Liver (tissue), 3 donors: ENCODE measurements around the gene HMGA1.

Source experiments
- FOXA1 ChIP-seq: IDR thresholded peaks from 2 replicates; pipeline ENCODE4 v1.6.1; 2016; ENCODE audit warnings: antibody characterized with exemption
- JUND ChIP-seq, 2 donors: IDR thresholded peaks; 2 replicates each; pipeline ENCODE4 v1.6.1; 2016; ENCODE audit warnings: antibody characterized with exemption in 2 of 2
- RXRA ChIP-seq, 2 donors: IDR thresholded peaks; 2 replicates each; pipeline ENCODE4 v1.6.1; 2017 to 2018; ENCODE audit warnings: antibody characterized with exemption in 2 of 2, mild to moderate bottlenecking in 1 of 2
- SP1 ChIP-seq: IDR thresholded peaks from 2 replicates; pipeline ENCODE4 v1.6.1; 2018; ENCODE audit warnings: antibody characterized with exemption, mild to moderate bottlenecking
- TAF1 ChIP-seq: conservative IDR thresholded peaks from 2 replicates; pipeline ENCODE4 v1.6.1; 2016; ENCODE audit warnings: antibody characterized with exemption, mild to moderate bottlenecking
- YY1 ChIP-seq: IDR thresholded peaks from 2 replicates; pipeline ENCODE4 v1.6.1; 2016; ENCODE audit warnings: antibody characterized with exemption, mild to moderate bottlenecking
- TF ChIP-seq, protein P1 (sequence below): fragments of 150-350 bp; IDR thresholded peaks from 2 replicates; pipeline ENCODE4 v1.5.1; 2017; ENCODE audit warnings: improper control_type of control experiment, low read depth, low read length; ENCODE audit not compliant: missing input control
- TF ChIP-seq, protein P2 (sequence below): IDR thresholded peaks from 2 replicates; pipeline ENCODE4 v1.6.1; 2016; ENCODE audit warnings: antibody characterized with exemption, mild to moderate bottlenecking
- TF ChIP-seq, protein P3 (sequence below): IDR thresholded peaks from 2 replicates; pipeline ENCODE4 v1.6.1; 2016; ENCODE audit warnings: antibody characterized with exemption
- donor health status: healthy.
- donor health status: healthy.

DNA sequence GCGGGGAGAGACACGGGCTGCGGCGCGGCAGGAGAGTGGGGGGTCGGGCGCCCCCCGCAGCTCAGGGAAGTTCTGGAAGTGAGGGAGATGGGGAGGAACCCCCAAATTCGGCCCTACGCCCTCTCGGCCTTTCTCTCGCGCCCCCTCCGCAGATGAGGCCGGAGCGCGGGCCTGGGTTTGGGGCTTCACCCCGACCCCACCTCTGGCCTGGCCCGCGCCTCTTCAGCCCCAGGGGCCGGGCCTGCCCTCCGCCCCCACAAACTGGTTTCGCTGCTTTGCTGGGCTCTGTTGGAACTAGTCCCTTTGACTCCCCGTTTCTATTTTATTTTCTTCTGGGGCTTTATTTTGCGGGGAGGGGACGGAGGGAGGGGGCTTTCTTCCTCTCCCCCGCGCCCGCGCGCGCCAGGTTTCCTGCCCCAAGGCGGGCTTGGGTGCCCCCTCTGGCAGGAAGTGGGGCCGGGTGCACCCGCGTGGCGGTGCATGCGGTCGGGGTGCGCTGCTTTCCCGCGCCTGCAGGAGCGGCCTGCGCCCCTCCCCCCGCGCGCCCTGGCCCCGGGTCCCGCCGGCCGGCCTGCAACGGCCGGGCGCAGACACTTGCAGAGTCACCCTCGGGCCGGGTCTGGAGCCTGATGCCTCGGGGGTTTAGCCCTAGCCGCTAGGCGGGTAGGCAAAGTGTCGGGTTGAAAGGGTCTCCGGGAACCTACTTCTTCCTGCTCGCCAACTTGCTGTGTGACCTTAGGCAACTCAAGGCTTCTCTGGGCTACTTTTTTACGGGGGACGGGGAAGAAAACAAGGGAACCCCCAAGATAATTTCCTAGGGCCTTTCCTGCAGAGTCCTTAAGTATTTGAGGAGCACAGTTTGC, 1.3 kb downstream of the HMGA1 start:
- TF ChIP-seq, protein P1, sequence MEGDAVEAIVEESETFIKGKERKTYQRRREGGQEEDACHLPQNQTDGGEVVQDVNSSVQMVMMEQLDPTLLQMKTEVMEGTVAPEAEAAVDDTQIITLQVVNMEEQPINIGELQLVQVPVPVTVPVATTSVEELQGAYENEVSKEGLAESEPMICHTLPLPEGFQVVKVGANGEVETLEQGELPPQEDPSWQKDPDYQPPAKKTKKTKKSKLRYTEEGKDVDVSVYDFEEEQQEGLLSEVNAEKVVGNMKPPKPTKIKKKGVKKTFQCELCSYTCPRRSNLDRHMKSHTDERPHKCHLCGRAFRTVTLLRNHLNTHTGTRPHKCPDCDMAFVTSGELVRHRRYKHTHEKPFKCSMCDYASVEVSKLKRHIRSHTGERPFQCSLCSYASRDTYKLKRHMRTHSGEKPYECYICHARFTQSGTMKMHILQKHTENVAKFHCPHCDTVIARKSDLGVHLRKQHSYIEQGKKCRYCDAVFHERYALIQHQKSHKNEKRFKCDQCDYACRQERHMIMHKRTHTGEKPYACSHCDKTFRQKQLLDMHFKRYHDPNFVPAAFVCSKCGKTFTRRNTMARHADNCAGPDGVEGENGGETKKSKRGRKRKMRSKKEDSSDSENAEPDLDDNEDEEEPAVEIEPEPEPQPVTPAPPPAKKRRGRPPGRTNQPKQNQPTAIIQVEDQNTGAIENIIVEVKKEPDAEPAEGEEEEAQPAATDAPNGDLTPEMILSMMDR = peak; percentile 21
- TF ChIP-seq, protein P2, sequence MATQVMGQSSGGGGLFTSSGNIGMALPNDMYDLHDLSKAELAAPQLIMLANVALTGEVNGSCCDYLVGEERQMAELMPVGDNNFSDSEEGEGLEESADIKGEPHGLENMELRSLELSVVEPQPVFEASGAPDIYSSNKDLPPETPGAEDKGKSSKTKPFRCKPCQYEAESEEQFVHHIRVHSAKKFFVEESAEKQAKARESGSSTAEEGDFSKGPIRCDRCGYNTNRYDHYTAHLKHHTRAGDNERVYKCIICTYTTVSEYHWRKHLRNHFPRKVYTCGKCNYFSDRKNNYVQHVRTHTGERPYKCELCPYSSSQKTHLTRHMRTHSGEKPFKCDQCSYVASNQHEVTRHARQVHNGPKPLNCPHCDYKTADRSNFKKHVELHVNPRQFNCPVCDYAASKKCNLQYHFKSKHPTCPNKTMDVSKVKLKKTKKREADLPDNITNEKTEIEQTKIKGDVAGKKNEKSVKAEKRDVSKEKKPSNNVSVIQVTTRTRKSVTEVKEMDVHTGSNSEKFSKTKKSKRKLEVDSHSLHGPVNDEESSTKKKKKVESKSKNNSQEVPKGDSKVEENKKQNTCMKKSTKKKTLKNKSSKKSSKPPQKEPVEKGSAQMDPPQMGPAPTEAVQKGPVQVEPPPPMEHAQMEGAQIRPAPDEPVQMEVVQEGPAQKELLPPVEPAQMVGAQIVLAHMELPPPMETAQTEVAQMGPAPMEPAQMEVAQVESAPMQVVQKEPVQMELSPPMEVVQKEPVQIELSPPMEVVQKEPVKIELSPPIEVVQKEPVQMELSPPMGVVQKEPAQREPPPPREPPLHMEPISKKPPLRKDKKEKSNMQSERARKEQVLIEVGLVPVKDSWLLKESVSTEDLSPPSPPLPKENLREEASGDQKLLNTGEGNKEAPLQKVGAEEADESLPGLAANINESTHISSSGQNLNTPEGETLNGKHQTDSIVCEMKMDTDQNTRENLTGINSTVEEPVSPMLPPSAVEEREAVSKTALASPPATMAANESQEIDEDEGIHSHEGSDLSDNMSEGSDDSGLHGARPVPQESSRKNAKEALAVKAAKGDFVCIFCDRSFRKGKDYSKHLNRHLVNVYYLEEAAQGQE = no peak
- TF ChIP-seq JUND (IDR thresholded peaks at IDR 0.05) (no peak), YY1 (no peak), FOXA1 (no peak), RXRA (IDR thresholded peaks at IDR 0.05) (no peak), TAF1 (no peak), SP1 (no peak)
- TF ChIP-seq, protein P3, sequence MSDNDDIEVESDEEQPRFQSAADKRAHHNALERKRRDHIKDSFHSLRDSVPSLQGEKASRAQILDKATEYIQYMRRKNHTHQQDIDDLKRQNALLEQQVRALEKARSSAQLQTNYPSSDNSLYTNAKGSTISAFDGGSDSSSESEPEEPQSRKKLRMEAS = no peak
